GM18505 (cell line): ENCODE measurements around the gene AP1M1.

ENCODE experiments used
- ATAC-seq: cut with Tn5 transposase; IDR thresholded peaks from one replicate; pipeline ENCODE4 v1.9.1; 2021; ENCODE audit not compliant: unreplicated experiment
- POLR2A ChIP-seq: IDR thresholded peaks from 4 replicates; pipeline ENCODE4 v1.6.1; 2011; ENCODE audit warnings: borderline replicate concordance; ENCODE audit not compliant: insufficient read depth, insufficient read length; ENCODE audit errors: extremely low read depth

AP1M1 gene

GRCh38 chr19:16234552-16235445 is 37.1 kb downstream of the AP1M1 start:
- TF ChIP-seq POLR2A = no peak
- ATAC-seq = no peak

DNA sequence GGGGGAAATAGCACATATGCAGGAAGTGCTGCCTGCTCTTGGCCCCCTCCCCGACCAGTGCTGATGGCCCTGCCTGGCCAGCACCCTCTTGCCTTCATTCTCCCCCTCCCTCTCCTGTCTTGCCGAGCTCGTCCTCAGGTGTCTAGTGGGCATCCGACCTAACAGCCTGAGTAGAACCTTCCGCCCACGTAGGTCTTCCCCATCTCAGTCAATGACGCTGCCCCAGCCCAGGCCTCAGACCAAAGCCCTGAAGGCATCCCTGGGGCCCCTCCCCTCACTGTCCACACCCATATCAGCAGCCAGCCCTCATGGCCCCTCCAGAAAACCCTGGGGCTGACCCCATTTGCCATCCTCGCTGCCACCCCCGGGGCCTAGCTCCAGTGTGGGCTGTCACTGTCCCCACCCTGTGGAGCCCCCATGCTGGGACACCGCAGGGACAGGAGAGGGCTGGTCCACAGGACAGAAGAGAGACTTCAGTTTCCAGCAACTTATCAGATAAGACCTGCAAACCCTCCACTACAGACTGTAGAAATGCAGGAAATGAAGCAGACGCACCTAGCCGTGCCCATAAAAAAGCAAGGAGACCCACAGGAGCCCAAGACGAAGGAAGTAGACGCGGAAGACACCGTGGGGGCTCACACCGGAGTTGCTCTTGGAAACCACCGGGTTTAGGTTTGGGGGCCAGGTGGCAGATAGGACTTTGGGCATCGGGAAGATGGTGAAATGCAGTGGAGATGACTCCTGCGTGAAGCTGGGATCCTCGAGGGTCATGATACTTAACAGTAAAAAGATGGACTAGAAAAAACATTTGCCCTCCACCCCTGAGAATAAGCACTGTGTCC is 38.3 kb downstream of the AP1M1 start:
- no peak for TF ChIP-seq POLR2A
- no peak for ATAC-seq

DNA sequence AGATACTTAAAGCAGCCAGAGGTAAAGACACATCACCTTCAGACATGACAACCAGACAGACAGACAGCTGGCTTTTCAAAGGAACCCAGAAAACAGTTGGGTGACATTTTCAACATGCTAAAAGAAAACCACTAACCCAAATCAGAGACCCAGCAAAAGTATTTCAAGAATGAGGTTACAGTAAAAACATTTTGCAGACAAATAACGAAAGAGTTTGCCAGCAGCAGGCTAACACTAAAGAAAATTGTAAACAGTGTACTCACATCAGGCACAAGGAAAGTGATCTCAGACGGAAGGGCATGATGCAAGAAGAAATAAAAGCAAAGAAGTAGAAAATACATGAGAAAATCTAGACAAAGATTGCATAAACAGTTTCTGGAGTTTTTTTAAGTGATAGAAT is 46.4 kb downstream of the AP1M1 start:
- no peak for ATAC-seq

GRCh38 chr19:16247353-16248182 is 49.9 kb downstream of the AP1M1 start:
- no peak for TF ChIP-seq POLR2A
- ATAC-seq = no peak

More for the DNA sequence above, 46.4 kb downstream of the AP1M1 start:
- TF ChIP-seq POLR2A = no peak

DNA sequence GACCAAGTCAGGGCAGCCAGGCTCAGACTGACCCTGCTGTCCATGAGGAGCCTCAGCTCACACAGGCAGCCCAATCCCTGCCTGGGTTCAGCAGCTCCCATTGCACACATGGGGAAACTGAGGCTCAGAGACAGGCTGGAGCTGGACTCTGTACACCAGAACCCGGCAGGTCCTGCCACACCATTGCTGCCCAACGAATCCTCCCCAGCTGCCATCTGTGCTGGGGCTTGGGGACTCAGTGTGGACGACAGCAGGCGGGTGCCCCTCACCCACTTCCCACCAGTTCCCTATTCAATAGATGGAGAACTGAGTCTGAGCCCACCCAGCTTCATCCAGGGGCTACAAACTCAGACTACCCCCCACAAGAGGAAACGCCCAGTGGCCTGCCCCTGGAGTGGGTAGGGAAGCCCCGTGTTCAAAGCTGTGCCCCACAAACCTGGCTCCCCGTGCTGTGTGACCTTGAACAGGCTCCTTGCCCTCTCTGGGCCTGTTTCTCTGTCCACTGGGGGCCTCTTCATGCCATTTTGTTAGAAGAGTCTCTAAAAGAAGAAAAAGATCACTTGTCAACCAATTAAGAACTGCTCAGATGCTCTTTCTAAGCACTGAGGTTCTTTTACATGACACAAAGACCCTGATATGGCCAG is 50.8 kb downstream of the AP1M1 start:
- ATAC-seq = no peak
- no peak for TF ChIP-seq POLR2A

DNA sequence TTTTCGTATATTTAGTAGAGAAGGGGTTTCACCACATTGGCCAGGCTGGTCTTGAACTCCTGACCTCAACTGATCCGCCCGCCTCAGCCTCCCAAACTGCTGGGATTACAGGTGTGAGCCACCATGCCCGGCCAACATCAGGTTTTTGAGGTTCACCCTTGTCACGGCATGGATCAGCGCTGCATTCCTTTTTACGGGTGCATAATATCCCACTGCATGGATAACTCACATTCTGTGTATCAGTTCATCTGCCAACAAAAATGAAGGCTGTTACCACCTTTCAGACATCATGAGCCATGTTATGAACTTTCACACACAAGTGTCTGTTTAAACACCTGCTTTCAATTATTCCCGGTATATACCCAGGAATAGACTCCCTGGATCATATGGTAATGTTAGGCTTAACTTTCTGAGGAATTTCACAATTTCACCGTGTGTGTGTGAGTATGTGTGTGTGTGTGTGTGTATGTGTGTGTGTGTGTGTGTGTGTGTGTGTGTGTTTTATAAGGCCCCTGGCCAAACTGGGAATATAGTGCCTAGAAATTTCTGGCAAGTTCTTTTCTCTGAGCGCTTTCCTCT is 52.2 kb downstream of the AP1M1 start:
- no peak for ATAC-seq
- no peak for TF ChIP-seq POLR2A

- no peak for ATAC-seq
- no peak for TF ChIP-seq POLR2A
These were observed 54.9 kb downstream of the AP1M1 start for GRCh38 chr19:16252459-16253205.

DNA sequence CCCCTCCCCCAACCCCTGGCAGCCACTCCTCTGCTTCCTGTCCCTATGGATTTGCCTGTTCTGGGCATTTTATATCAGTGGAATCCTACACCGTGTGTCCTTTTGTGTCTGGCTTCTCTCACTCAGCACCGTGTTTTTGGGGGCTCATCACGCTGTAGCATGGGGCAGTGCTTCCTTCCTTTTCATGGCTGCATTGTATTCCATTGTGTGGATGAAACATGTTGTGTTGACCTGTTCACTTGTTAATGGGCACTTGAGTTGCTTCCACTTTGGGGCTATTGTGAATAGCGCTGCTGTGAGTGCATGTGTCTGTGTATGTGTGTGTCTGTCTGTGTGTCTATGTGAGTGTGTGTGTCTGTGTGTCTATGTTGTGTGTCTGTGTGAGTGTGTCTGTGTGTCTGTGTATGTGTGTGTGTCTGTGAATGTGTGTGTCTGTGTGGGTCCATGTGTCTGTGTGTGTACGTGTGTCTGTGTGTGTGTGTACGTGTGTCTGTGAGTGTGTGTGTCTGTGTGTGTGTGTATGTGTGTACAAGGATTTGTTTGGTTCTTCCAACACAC is 57.2 kb downstream of the AP1M1 start:
- no peak for TF ChIP-seq POLR2A
- no peak for ATAC-seq

DNA sequence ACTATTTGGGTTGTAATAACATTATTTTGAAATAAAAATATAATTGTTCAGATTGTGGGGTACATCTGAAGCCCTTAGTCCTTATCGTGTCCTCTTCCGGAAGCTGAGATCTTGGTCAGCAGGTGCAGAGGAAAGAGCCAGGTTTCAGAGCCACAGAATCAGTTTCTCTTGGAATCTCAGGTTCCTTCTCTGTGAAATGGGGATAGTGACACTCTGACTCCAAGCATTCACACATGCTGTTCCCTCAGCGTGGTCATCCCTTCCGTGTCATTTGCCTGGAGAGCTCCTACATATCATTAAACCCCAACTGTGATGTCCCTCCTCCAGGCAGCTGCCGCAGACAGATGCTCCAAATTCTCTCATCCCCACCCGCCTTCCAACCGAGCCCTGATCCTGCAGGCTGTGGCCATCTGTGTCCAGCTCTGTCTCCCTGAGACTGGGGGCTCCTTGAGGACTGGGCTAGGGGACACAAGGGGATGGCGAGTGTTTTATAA is 59.8 kb downstream of the AP1M1 start:
- ATAC-seq = no peak
- no peak for TF ChIP-seq POLR2A

DNA sequence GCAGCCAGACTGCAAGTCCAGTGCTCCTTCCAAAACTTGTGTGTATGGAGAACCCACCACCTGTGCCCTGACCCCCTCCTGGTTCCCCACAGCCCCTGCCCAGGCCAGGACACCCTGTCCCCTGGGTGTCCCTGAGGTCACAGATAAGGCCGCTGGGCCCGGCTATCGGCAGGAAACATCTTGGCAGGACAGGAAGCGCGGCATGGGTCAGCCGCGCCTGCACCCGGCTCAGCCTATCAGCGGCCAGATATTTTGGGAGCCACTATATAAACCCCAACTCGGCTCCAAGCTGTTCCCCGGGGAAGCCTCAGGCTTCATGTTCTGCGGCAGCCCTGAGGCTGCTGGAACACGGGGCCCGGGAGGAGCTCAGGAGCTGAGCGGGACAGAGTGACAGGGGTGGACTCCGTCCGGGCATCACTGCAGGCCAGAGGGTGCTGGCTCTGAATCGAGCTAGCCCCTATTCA is 60.8 kb downstream of the AP1M1 start:
- peak; percentile 61 for TF ChIP-seq POLR2A

More for the DNA sequence above, 60.8 kb downstream of the AP1M1 start:
- no peak for ATAC-seq
